GM23248 (cell line): Measurements from ENCODE around the gene IL17A.

Experiments used
- EZH2 ChIP-seq: fragments of 200-600 bp; sonication (generic); IDR thresholded peaks from 2 replicates; pipeline ENCODE4 v1.6.1; 2018; ENCODE audit warnings: antibody characterized with exemption, mild to moderate bottlenecking; ENCODE audit not compliant: insufficient read depth, poor library complexity, severe bottlenecking
- EZH2phosphoT487 ChIP-seq: fragments of 200-600 bp; sonication (generic); IDR thresholded peaks from 2 replicates; pipeline ENCODE4 v1.6.1; 2018; ENCODE audit warnings: antibody characterized with exemption, moderate library complexity, mild to moderate bottlenecking, low read depth; ENCODE audit not compliant: insufficient read depth

GRCh38 chr6:52160472-52161104 lies 25.6 kb upstream of the IL17A start:
- TF ChIP-seq EZH2 (no peak), EZH2phosphoT487 (no peak)
